AML-193 (cell line): ENCODE results near the gene ARID4B.
"Not testable (repeated sequence)": the region's sequence is repeated elsewhere in the genome, so short reads cannot be mapped to it uniquely, and the experiment has no call there.

Experiments used
- DNase-seq, 2 experiments: peaks; one replicate each; lab custom pipeline; 2025; lab: John Stamatoyannopoulos, UW

The ARID4B gene

DNA sequence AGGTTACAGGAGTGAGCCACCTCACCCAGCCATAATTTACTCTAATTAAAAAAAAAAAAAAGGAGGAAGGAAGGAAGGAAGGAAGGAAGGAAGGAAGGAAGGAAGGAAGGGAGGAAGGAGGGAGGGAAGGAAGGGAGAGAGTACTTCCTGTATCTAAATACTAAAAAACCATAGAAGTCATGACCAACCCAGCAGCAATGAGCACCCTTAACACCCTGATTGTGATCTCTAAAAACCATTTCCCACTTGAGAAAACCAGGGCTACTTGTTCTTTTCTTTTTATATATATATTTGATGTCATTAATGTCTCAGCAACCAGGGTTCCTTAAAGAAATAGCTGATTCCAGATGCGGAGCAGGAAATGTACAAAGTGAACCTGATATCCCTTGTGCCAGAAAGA is 31.2 kb downstream of the ARID4B start:
- DNase-seq: no peak

- no peak for DNase-seq
Observed at GRCh38 chr1:235295902-235296350, 32.1 kb downstream of the ARID4B start.

DNA sequence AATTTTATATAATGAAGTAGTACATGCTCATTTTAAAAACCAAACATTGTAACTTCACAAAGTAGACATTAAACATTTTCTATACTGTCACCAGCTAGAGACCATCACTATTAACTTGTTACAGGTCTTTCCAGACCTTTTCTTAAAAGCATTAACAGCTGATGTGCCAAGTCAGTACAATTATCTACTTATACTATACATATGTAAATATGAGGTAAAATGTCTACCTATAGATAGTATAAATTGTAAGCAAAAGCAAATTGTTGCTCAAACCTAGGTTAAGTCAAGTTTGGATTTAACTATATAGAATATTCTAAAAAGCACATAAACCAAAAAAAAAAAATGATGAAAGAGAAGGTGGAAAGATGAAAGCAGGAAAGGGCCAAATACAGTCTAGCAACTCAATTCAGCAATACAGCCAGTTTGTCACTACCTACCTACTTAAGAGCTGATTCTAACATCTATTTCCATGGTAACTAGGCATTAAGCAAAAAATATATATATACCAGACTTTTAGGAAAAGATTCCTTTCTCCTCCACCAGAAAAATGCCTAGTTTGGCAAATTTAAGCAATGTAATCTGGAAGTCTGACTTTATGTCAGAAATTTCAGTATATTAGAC is 34.5 kb downstream of the ARID4B start:
- no peak for DNase-seq

GRCh38 chr1:235292790-235293189 is 35.2 kb downstream of the ARID4B start:
- no peak for DNase-seq

GRCh38 chr1:235291599-235292091 is 36.3 kb downstream of the ARID4B start:
- DNase-seq: no peak

DNA sequence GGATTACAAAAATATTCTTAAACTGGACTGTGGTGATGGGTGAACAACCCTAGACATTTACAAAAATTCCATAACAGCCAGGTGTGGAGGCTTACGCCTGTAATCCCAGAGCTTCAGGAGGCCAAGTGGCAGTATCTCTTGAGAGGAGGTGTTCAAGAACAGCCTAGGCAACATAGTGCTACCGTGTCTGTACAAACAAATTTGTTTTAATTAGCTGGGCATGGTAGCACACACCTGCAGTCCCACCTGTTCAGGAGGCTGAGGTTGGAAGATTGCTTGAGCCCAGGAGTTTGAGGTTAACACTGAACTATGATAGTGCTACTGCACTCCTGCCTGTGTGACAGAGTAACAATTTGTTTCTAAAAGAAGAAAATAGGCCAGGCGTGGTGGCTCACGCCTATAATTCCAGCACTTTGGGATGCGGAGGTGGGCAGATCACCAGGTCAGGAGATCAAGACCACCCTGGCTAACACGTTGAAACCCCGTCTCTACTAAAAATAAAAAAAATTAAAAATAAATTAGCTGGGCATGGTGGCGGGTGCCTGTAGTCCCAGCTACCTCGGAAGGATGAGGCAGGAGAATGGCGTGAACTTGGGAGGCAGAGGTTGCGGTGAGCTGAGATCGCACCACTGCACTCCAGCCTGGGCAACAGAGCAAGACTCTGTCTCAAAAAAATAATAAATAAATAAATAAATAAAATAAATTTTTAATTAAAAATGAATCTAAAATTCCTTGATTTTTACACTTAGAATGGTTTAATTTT is 37.1 kb downstream of the ARID4B start:
- no peak for DNase-seq

- no peak for DNase-seq
Observed at GRCh38 chr1:235289859-235290739, 37.9 kb downstream of the ARID4B start.

GRCh38 chr1:235287208-235287882 is 40.6 kb downstream of the ARID4B start:
- no peak for DNase-seq

DNA sequence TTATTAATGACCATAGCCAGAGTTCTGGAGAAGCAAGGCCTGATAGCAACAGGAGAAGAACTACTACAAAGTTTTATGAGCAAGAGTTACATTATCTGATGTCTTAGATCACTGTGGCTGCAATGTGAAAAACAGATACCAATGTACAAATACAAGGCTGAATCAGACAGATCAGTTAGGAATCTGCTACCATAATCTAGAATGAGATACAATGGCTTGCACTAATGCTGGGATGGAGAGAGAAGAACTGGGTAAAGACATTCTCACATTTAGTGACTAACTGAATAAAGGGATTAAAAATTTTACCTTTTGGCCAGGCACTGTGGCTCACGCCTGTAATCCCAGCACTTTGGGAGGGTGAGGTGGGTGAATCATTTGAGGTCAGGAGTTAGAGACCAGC is 41.3 kb downstream of the ARID4B start:
- no peak for DNase-seq

DNA sequence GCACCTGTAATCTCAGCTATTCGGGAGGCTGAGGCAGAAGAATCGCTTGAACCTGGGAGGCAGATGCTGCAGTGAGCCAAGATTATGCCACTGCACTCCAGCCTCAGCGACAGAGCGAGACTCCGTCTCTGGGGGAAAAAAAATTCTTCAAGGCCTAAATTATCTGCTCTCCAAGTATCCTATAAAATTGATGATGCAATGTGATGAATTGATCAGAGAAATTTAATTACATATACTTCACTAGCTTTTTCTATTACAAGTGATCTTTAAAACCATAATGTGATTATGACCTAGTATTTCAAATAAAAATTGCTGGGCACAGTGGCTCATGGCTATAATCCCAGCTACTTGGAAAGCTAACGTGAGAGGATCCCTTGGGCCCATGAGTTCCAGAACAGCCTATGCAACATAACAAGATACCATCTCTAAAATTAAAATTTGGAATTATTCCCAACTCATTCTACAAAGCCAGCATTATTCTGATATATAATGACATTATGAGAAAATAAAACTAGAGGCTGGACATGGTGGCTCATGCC is 43.7 kb downstream of the ARID4B start:
- DNase-seq: no peak

GRCh38 chr1:235283636-235284035 is 44.3 kb downstream of the ARID4B start:
- DNase-seq: not testable (repeated sequence)

GRCh38 chr1:235280467-235280866 is 47.5 kb downstream of the ARID4B start:
- no peak for DNase-seq

- no peak for DNase-seq
Observed at GRCh38 chr1:235279694-235280093, 48.3 kb downstream of the ARID4B start.

- no peak for DNase-seq
Observed at GRCh38 chr1:235278915-235279292, 49.1 kb downstream of the ARID4B start.

- no peak for DNase-seq
Observed at GRCh38 chr1:235278233-235278914, 49.6 kb downstream of the ARID4B start.

- DNase-seq: no peak
Observed at GRCh38 chr1:235277709-235278108, 50.3 kb downstream of the ARID4B start.

- DNase-seq: no peak
Observed at GRCh38 chr1:235275836-235276235, 52.1 kb downstream of the ARID4B start.

DNA sequence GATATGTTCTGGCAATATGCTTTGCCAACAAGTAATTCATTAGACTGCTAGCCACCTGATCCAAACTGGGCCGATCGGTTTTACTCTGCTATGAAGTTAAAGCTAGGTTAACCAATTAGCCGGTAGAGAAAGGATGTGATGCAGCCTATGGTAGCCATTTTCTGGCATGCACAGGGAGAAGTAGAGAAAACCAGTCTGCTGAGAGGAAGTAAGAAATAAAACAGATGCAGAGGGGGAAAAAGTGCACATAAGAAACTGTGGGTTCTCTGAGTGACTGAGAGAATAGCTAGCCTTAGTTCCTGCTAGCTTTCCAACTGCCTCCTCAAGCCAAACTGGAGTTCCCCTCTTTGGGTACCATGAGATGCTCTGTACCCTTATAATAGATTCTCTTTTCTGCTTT is 52.8 kb downstream of the ARID4B start:
- DNase-seq: peak; percentile 60 to 65

DNA sequence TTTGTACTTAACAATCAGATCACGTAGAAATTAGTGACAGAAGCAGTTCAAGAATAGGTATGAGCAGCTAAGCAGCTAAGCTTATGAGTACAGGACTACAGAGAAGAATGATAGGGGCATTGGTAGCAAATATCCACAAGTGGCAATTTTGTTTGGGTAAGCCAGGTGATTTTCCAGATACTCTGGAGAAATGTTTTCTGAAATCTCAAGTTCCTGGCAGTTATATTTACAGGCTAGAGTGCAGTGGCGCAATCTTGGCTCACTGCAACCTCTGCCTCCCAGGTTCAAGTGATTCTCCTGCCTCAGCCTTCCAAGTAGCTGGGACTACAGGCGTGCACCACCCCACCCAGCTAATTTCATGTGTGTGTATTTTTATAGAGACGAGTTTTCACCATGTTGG is 55.1 kb downstream of the ARID4B start:
- DNase-seq: no peak

GRCh38 chr1:235270625-235271024 is 57.4 kb downstream of the ARID4B start:
- no peak for DNase-seq

DNA sequence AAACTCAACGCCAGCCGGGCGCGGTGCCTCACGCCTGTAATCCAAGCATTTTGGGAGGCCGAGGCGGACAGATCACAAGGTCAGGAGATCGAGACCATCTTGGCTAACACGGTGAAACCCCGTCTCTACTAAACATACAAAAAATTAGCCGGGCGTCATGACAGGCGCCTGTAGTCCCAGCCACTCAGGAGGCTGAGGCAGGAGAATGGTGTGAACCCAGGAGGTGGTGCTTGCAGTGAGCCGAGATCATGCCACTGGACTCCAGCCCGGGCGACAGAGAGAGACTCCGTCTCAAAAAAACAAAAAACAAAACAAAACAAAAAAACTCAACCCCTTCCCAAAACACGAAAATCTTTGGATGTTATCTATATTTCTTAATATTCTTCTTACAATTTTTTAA is 58.0 kb downstream of the ARID4B start:
- not testable (repeated sequence) for DNase-seq
